ENCODE measurements around the gene KASH5.

GRCh38 chr19:49415810-49416200 is 27.8 kb downstream of the KASH5 start:
- no peak for TF ChIP-seq CTCF (conservative IDR thresholded peaks at IDR 0.05; ENCODE audit: low read length)
- no peak for TF ChIP-seq EZH2phosphoT487 (IDR thresholded peaks at IDR 0.05; ENCODE audit: borderline replicate concordance)

Measured in Loucy (cell line).